Progenitor cell of endocrine pancreas (in vitro differentiated cells): ENCODE measurements around the gene FIS1. TPM values are rescaled to one million over a fixed set of nuclear protein-coding genes. Genes with fewer than 3 reads are reported as not detected.
A peak's percentile ranks its signal among the peaks of the same experiment; 100 is the strongest.
"Not testable (repeated sequence)": the region's sequence is repeated elsewhere in the genome, so short reads cannot be mapped to it uniquely, and the experiment has no call there.

Experiments
- DNase-seq: peaks from one replicate; pipeline ENCODE4 v3.0.0; 2021; ENCODE audit warnings: low spot score; ENCODE audit not compliant: unreplicated experiment
- H3K27ac Mint-ChIP-seq: 2 replicates; pipeline ENCODE4 v1.8.0; 2021; ENCODE audit warnings: mild to moderate bottlenecking, moderate library complexity, mixed read lengths
- H3K27me3 Mint-ChIP-seq: 2 replicates; pipeline ENCODE4 v1.8.0; 2021; ENCODE audit warnings: mixed read lengths
- H3K36me3 Mint-ChIP-seq: 2 replicates; pipeline ENCODE4 v1.8.0; 2022; ENCODE audit warnings: mixed read lengths; ENCODE audit not compliant: insufficient read depth
- H3K4me1 Mint-ChIP-seq: 2 replicates; pipeline ENCODE4 v1.8.0; 2021; ENCODE audit warnings: low read depth, mixed read lengths
- H3K4me3 Mint-ChIP-seq: 2 replicates; pipeline ENCODE4 v1.8.0; 2021; ENCODE audit warnings: low read depth, mild to moderate bottlenecking, moderate library complexity, mixed read lengths
- H3K9me3 Mint-ChIP-seq: 2 replicates; pipeline ENCODE4 v1.8.0; 2021; ENCODE audit warnings: low read depth, mixed read lengths
- total RNA-seq: library from RNA; stranded (reverse); gene quantifications from 2 replicates; pipeline ENCODE4 v1.2.1, GENCODE V29; 2021
- TF ChIP-seq, protein P1 (sequence below): fragments of 200-600 bp; sonication (generic); IDR thresholded peaks from one replicate; pipeline ENCODE4 v1.5.0; 2021; ENCODE audit warnings: antibody characterized with exemption, mild to moderate bottlenecking; ENCODE audit not compliant: unreplicated experiment

Gene FIS1
- total RNA-seq, 1 donor from 2014 or later, result 118 TPM

DNA sequence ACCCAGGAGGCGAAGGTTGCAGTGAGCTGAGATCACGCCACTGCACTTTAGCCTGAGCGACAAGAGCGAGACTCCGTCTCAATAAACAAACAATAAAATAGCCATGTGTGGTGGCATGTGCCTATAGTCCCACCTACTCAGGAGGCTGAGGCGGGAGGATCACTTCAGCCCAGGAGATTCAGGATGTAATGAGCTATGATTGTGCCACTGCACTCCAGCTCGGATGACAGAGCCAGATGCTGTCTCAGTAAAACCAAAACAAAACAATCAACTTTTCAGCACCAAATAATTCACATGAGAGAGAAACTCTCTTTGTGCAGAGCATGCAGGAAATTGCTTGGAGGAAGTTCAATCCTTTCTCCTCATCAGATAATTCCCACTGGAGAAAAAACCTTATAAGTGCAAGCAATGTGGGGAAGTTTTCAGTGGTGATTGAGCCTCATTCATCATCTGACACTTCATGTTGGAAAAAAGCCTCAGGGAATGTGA is 13.4 kb upstream of the FIS1 start:
- Mint-ChIP-seq H3K4me3 (no peak overlapping the region), H3K4me1 (no peaks in the 10 kb centered on the region), H3K36me3 (no peaks in the 10 kb centered on the region), H3K27me3 (no peaks in the 10 kb centered on the region), H3K9me3 (no peaks in the 10 kb centered on the region), H3K27ac (no peak overlapping the region)
- TF ChIP-seq, protein P1, sequence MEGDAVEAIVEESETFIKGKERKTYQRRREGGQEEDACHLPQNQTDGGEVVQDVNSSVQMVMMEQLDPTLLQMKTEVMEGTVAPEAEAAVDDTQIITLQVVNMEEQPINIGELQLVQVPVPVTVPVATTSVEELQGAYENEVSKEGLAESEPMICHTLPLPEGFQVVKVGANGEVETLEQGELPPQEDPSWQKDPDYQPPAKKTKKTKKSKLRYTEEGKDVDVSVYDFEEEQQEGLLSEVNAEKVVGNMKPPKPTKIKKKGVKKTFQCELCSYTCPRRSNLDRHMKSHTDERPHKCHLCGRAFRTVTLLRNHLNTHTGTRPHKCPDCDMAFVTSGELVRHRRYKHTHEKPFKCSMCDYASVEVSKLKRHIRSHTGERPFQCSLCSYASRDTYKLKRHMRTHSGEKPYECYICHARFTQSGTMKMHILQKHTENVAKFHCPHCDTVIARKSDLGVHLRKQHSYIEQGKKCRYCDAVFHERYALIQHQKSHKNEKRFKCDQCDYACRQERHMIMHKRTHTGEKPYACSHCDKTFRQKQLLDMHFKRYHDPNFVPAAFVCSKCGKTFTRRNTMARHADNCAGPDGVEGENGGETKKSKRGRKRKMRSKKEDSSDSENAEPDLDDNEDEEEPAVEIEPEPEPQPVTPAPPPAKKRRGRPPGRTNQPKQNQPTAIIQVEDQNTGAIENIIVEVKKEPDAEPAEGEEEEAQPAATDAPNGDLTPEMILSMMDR, result no peak
- no peak for DNase-seq

DNA sequence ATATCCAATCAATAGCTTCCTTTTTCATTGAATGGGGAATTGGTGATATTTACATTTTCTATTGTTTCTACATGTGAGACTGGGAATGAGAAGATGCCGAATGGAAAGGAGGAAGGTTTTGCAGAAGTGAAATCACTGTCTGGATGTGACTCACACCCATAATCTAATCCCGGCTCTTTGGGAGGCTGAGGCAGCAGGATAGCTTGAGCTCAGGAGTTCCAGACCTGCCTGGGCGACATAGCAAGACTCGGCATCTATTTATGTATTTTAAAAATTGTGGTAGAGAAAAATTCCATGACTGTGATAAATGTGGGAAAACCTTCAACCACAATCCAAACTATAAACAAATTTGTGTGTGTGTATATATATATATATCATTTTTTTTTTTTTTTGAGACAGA is 10.9 kb upstream of the FIS1 start:
- no peak for DNase-seq
- H3K9me3 Mint-ChIP-seq, result no peaks in the 10 kb centered on the region
- TF ChIP-seq, protein P1, result no peak
- no peak overlapping the region for H3K4me3 Mint-ChIP-seq
- H3K36me3 Mint-ChIP-seq, result no peaks in the 10 kb centered on the region
- no peak overlapping the region for H3K27ac Mint-ChIP-seq
- peaks cover 8% of the 10 kb centered on the region for H3K4me1 Mint-ChIP-seq
- H3K27me3 Mint-ChIP-seq, result no peaks in the 10 kb centered on the region

DNA sequence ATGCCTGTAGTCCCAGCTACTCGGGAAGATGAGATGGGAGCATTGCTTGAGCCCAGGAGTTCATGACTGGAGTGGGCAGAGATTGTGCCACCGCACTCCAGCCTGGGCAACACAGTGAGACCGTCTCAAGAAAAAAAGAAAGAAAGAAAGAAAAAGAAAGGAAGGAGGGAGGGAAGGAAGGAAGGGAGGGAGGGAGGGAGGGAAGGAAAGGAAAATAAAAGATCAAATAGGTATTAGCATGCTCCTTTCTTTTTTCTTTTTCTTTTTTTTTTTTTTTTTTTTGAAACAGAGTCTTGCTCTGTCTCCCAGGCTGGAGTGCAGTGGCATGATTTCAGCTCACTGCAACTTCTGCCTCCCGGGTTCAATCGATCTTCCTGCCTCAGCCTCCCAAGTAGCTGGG is 8.3 kb upstream of the FIS1 start:
- not testable (repeated sequence) for DNase-seq, H3K27ac Mint-ChIP-seq, H3K36me3 Mint-ChIP-seq, H3K9me3 Mint-ChIP-seq, H3K4me1 Mint-ChIP-seq, H3K27me3 Mint-ChIP-seq
- H3K4me3 Mint-ChIP-seq, result peak overlapping the region; percentile 92

DNA sequence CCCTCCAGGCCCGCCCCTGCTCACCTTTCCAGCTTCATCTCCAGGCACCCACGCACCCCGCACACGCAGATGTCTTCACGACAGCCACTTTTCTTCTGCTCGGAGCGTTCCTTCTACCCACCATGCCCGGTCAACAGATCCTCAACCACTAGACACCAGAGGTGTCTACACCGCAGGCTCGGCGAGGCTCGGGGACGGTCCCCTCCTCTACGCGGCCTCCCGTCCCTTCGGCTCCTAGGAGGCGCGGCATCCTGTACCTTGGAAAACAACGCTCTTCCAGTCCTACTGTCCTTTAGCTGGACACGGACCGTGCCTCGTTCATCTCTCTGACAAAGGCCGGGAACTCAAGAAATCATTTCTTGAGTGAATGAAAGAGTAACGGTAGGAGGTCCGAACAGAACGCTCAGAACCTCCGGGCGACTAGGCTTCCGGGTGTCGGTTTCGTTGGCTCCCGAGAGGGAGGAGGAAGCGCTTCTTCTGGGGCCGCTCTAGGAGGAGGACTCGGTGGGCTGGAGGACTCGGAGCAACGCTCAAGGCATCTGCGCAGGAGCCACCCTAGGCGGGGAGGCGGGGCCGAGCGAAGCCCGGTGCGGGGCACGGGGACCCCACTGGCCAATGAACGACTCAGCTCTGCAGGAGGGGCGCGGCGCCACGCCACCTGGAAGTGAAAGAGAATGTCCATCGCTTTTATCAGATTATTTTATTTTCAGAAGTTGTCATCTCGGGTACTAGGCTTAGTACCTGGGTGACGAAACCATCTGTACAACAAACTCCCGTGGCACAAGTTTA is 7.2 kb upstream of the FIS1 start:
- Mint-ChIP-seq H3K4me1 (peaks cover 8% of the 10 kb centered on the region), H3K36me3 (peaks cover 4% of the 10 kb centered on the region), H3K27me3 (no peaks in the 10 kb centered on the region), H3K4me3 (peak overlapping the region; percentile 92), H3K9me3 (no peaks in the 10 kb centered on the region), H3K27ac (peak overlapping the region; percentile 97)
- peak; percentile 94 for DNase-seq
- TF ChIP-seq, protein P1, result no peak

DNA sequence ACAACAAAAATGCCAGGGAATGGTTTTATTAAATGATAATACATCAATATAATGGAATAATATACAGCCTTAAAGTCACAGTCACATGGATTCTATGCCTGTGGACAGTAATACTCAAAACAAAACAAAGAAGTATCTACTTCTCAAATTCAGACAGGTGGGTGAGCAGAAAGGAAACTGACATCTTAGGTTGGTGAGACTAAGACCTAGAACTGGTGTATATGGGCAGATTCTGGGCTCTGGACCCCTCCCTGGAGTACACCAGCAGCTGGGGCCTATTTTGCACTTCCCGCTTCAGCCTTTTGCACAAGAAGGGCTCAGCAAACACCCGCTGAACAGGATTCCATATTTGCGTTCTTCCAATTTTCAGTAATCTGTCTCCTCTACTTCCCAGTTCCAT is 5.4 kb upstream of the FIS1 start:
- no peak for DNase-seq
- Mint-ChIP-seq H3K4me3 (peak overlapping the region; percentile 92), H3K27me3 (no peaks in the 10 kb centered on the region), H3K36me3 (peaks cover 4% of the 10 kb centered on the region), H3K27ac (no peak overlapping the region), H3K9me3 (no peaks in the 10 kb centered on the region), H3K4me1 (peaks cover 8% of the 10 kb centered on the region)
- TF ChIP-seq, protein P1, result no peak

DNA sequence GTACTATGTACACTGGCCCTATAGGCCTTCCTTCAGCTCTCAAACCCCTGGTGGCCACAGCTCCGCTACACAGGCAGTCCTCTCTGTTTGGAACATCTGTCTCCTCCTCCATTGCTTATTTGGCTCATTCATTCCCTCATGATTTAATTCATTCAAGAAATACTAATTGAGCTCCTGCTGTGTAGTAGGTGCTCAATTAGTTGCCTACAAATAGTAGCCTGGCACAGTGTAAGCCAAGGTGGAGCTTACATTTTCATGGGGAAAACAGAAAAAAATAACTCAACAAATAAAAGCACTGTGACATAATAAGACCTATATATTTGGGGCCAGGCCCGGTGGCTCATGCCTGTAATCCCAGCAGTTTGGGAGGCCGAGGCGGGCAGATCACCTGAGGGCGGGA is 3.4 kb upstream of the FIS1 start:
- no peak for DNase-seq
- Mint-ChIP-seq H3K27ac (peak overlapping the region; percentile 62), H3K4me3 (peak overlapping the region; percentile 35), H3K9me3 (no peaks in the 10 kb centered on the region), H3K4me1 (peaks cover 15% of the 10 kb centered on the region), H3K36me3 (peaks cover 5% of the 10 kb centered on the region), H3K27me3 (no peaks in the 10 kb centered on the region)
- TF ChIP-seq, protein P1, result peak; percentile 11
